Measurements from ENCODE around the gene TENM3.

DNA sequence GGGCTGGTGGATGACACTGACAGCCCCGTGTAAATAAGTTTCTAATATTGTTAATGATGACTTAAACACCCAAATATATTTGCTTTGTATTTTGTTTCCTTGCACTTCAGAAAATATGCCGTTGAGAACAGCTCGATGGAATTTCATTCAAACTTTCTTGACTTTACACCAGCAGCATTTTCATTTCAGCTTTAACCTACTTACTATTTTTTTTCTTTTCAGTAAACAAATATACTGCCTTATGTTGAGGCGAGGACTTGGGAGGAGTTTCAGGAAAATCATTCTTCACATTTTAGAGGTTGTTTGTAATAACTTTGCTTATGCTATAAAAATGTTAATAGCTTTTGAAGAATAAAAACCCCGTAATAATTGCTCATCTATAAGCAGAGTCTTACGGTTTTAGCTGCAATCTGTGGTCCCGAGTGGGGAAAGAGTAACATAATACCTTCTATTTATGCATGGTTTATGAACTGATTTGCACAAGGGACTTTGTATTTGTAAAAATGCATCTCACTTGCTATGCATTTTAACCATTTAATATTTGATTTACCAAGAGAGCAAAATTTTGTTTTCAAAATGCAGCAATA, 14.1 kb upstream of the TENM3 start:
- TF ChIP-seq, protein P1, sequence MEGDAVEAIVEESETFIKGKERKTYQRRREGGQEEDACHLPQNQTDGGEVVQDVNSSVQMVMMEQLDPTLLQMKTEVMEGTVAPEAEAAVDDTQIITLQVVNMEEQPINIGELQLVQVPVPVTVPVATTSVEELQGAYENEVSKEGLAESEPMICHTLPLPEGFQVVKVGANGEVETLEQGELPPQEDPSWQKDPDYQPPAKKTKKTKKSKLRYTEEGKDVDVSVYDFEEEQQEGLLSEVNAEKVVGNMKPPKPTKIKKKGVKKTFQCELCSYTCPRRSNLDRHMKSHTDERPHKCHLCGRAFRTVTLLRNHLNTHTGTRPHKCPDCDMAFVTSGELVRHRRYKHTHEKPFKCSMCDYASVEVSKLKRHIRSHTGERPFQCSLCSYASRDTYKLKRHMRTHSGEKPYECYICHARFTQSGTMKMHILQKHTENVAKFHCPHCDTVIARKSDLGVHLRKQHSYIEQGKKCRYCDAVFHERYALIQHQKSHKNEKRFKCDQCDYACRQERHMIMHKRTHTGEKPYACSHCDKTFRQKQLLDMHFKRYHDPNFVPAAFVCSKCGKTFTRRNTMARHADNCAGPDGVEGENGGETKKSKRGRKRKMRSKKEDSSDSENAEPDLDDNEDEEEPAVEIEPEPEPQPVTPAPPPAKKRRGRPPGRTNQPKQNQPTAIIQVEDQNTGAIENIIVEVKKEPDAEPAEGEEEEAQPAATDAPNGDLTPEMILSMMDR (IDR thresholded peaks at IDR 0.05): no peak
- TF ChIP-seq POLR2A (IDR thresholded peaks at IDR 0.05): no peak

Data from lower leg skin (tissue), 3 donors.